Activated T-cell treated with anti-CD3 and anti-CD28 coated beads, Interleukin-2, amount 50 U/mL, for 24 hours (primary cell): Measurements from ENCODE around the gene FAAP100.
A peak's percentile ranks its signal among the peaks of the same experiment; 100 is the strongest.
"Not testable (repeated sequence)": the region's sequence is repeated elsewhere in the genome, so short reads cannot be mapped to it uniquely, and the experiment has no call there.

Source experiments
- DNase-seq: peaks from one replicate; pipeline ENCODE4 v3.0.0-alpha.2; 2020
- H3K27ac Mint-ChIP-seq: 2 replicates; pipeline ENCODE4 v1.8.0; 2020; ENCODE audit warnings: mild to moderate bottlenecking, mixed read lengths
- H3K27me3 Mint-ChIP-seq: 2 replicates; pipeline ENCODE4 v1.8.0; 2020; ENCODE audit warnings: mixed read lengths
- H3K36me3 Mint-ChIP-seq: 2 replicates; pipeline ENCODE4 v1.8.0; 2020; ENCODE audit warnings: low read depth, mixed read lengths
- H3K4me1 Mint-ChIP-seq: 2 replicates; pipeline ENCODE4 v1.8.0; 2020; ENCODE audit warnings: low read depth, mixed read lengths
- H3K4me3 Mint-ChIP-seq: 2 replicates; pipeline ENCODE4 v1.8.0; 2020; ENCODE audit warnings: mild to moderate bottlenecking, moderate library complexity, mixed read lengths
- H3K9me3 Mint-ChIP-seq: 2 replicates; pipeline ENCODE4 v1.8.0; 2020; ENCODE audit warnings: mixed read lengths

The FAAP100 gene

GRCh38 chr17:81552244-81553017 lies at the start of gene FAAP100:
TSS of gene FAAP100 (minus strand) at chr17:81552353. CDS start at chr17:81552330, 23 bp downstream.
- DNase-seq: peak; percentile 92
- no peaks in the 10 kb centered on the region for H3K9me3 Mint-ChIP-seq
- H3K4me3 Mint-ChIP-seq: peak within 1 kb of the TSS; percentile 90
- H3K27ac Mint-ChIP-seq: peak within 1 kb of the TSS; percentile 96
- H3K36me3 Mint-ChIP-seq: peaks cover 75% of the 10 kb centered on the region
- peaks cover 45% of the 10 kb centered on the region for H3K4me1 Mint-ChIP-seq
- no peaks in the 10 kb centered on the region for H3K27me3 Mint-ChIP-seq

- Mint-ChIP-seq H3K4me1 (peaks cover 4% of the 10 kb centered on the region), H3K9me3 (no peaks in the 10 kb centered on the region), H3K27ac (no peak overlapping the region), H3K36me3 (peaks cover 89% of the 10 kb centered on the region), H3K4me3 (no peak overlapping the region), H3K27me3 (no peaks in the 10 kb centered on the region)
- no peak for DNase-seq
These were observed 49.5 kb upstream of the FAAP100 start for GRCh38 chr17:81601525-81602120.

GRCh38 chr17:81599719-81600486 lies 47.8 kb upstream of the FAAP100 start:
- no peak for DNase-seq
- Mint-ChIP-seq H3K36me3 (peaks cover 92% of the 10 kb centered on the region), H3K4me3 (no peak overlapping the region), H3K4me1 (peaks cover 4% of the 10 kb centered on the region), H3K27ac (no peak overlapping the region), H3K9me3 (no peaks in the 10 kb centered on the region), H3K27me3 (no peaks in the 10 kb centered on the region)

GRCh38 chr17:81593105-81593871 lies 41.1 kb upstream of the FAAP100 start:
- Mint-ChIP-seq H3K9me3 (no peaks in the 10 kb centered on the region), H3K4me1 (no peaks in the 10 kb centered on the region), H3K36me3 (peaks cover 98% of the 10 kb centered on the region), H3K27me3 (no peaks in the 10 kb centered on the region), H3K4me3 (no peak overlapping the region), H3K27ac (no peak overlapping the region)
- DNase-seq: no peak

GRCh38 chr17:81591971-81592370 lies 39.8 kb upstream of the FAAP100 start:
- peaks cover 93% of the 10 kb centered on the region for H3K36me3 Mint-ChIP-seq
- no peaks in the 10 kb centered on the region for H3K27me3 Mint-ChIP-seq
- DNase-seq: no peak
- no peaks in the 10 kb centered on the region for H3K4me1 Mint-ChIP-seq
- no peak overlapping the region for H3K27ac Mint-ChIP-seq
- no peaks in the 10 kb centered on the region for H3K9me3 Mint-ChIP-seq
- no peak overlapping the region for H3K4me3 Mint-ChIP-seq

GRCh38 chr17:81590121-81590520 lies 38.0 kb upstream of the FAAP100 start:
- Mint-ChIP-seq H3K4me3 (no peak overlapping the region), H3K4me1 (no peaks in the 10 kb centered on the region), H3K27me3 (no peaks in the 10 kb centered on the region), H3K27ac (no peak overlapping the region), H3K36me3 (peaks cover 92% of the 10 kb centered on the region), H3K9me3 (no peaks in the 10 kb centered on the region)
- DNase-seq: no peak

GRCh38 chr17:81589612-81590011 lies 37.5 kb upstream of the FAAP100 start:
- Mint-ChIP-seq H3K9me3 (no peaks in the 10 kb centered on the region), H3K4me3 (no peak overlapping the region), H3K27me3 (no peaks in the 10 kb centered on the region), H3K4me1 (no peaks in the 10 kb centered on the region), H3K36me3 (peaks cover 91% of the 10 kb centered on the region), H3K27ac (no peak overlapping the region)
- no peak for DNase-seq

- no peak overlapping the region for H3K4me3 Mint-ChIP-seq
- H3K4me1 Mint-ChIP-seq: no peaks in the 10 kb centered on the region
- DNase-seq: no peak
- H3K27ac Mint-ChIP-seq: no peak overlapping the region
- H3K9me3 Mint-ChIP-seq: no peaks in the 10 kb centered on the region
- peaks cover 91% of the 10 kb centered on the region for H3K36me3 Mint-ChIP-seq
- no peaks in the 10 kb centered on the region for H3K27me3 Mint-ChIP-seq
These were observed 33.9 kb upstream of the FAAP100 start for GRCh38 chr17:81586096-81586495.

- H3K9me3 Mint-ChIP-seq, H3K4me3 Mint-ChIP-seq, DNase-seq, H3K27me3 Mint-ChIP-seq, H3K4me1 Mint-ChIP-seq, H3K27ac Mint-ChIP-seq: not testable (repeated sequence)
- peaks cover 89% of the 10 kb centered on the region for H3K36me3 Mint-ChIP-seq
These were observed 32.6 kb upstream of the FAAP100 start for GRCh38 chr17:81584771-81585170.

GRCh38 chr17:81583589-81584342 lies 31.6 kb upstream of the FAAP100 start:
- Mint-ChIP-seq H3K9me3 (no peaks in the 10 kb centered on the region), H3K4me3 (no peak overlapping the region), H3K27ac (no peak overlapping the region), H3K4me1 (peaks cover 12% of the 10 kb centered on the region), H3K36me3 (peaks cover 88% of the 10 kb centered on the region), H3K27me3 (no peaks in the 10 kb centered on the region)
- no peak for DNase-seq

- Mint-ChIP-seq H3K9me3 (no peaks in the 10 kb centered on the region), H3K4me1 (peaks cover 21% of the 10 kb centered on the region), H3K27ac (no peak overlapping the region)
These were observed 30.6 kb upstream of the FAAP100 start for GRCh38 chr17:81582749-81583148.

GRCh38 chr17:81582341-81582740 lies 30.2 kb upstream of the FAAP100 start:
- no peak for DNase-seq
- H3K36me3 Mint-ChIP-seq: peaks cover 89% of the 10 kb centered on the region
- no peaks in the 10 kb centered on the region for H3K9me3 Mint-ChIP-seq
- peaks cover 23% of the 10 kb centered on the region for H3K4me1 Mint-ChIP-seq
- H3K27ac Mint-ChIP-seq: no peak overlapping the region
- H3K27me3 Mint-ChIP-seq: no peaks in the 10 kb centered on the region
- no peak overlapping the region for H3K4me3 Mint-ChIP-seq

More at GRCh38 chr17:81582749-81583148, 30.6 kb upstream of the FAAP100 start:
- Mint-ChIP-seq H3K4me3 (no peak overlapping the region), H3K27me3 (no peaks in the 10 kb centered on the region), H3K36me3 (peaks cover 87% of the 10 kb centered on the region)
- no peak for DNase-seq

- Mint-ChIP-seq H3K4me3 (no peak overlapping the region), H3K27ac (no peak overlapping the region)
These were observed 29.6 kb upstream of the FAAP100 start for GRCh38 chr17:81581758-81582157.

GRCh38 chr17:81580481-81580880 lies 28.3 kb upstream of the FAAP100 start:
- Mint-ChIP-seq H3K27ac (peak overlapping the region; percentile 63), H3K36me3 (peaks cover 92% of the 10 kb centered on the region)

More at GRCh38 chr17:81581758-81582157, 29.6 kb upstream of the FAAP100 start:
- DNase-seq: no peak
- Mint-ChIP-seq H3K9me3 (no peaks in the 10 kb centered on the region), H3K27me3 (no peaks in the 10 kb centered on the region), H3K36me3 (peaks cover 91% of the 10 kb centered on the region), H3K4me1 (peaks cover 24% of the 10 kb centered on the region)

More at GRCh38 chr17:81580481-81580880, 28.3 kb upstream of the FAAP100 start:
- H3K4me3 Mint-ChIP-seq: no peak overlapping the region
- H3K27me3 Mint-ChIP-seq: no peaks in the 10 kb centered on the region
- DNase-seq: no peak
- no peaks in the 10 kb centered on the region for H3K9me3 Mint-ChIP-seq
- H3K4me1 Mint-ChIP-seq: peaks cover 24% of the 10 kb centered on the region
